ENCODE results near the gene PRR23E.

Gene PRR23E

GRCh38 chr3:127221446-127222035 lies 28.6 kb downstream of the PRR23E start:
- TF ChIP-seq, protein P1, sequence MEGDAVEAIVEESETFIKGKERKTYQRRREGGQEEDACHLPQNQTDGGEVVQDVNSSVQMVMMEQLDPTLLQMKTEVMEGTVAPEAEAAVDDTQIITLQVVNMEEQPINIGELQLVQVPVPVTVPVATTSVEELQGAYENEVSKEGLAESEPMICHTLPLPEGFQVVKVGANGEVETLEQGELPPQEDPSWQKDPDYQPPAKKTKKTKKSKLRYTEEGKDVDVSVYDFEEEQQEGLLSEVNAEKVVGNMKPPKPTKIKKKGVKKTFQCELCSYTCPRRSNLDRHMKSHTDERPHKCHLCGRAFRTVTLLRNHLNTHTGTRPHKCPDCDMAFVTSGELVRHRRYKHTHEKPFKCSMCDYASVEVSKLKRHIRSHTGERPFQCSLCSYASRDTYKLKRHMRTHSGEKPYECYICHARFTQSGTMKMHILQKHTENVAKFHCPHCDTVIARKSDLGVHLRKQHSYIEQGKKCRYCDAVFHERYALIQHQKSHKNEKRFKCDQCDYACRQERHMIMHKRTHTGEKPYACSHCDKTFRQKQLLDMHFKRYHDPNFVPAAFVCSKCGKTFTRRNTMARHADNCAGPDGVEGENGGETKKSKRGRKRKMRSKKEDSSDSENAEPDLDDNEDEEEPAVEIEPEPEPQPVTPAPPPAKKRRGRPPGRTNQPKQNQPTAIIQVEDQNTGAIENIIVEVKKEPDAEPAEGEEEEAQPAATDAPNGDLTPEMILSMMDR (IDR thresholded peaks at IDR 0.05; ENCODE audit: extremely low read depth, insufficient read depth, missing control alignments), result no peak
- in situ Hi-C loops (cut with MboI; ENCODE audit: low pct_unique_long_range_greater_than_20kb, low sequenced_read_pairs, unreplicated experiment), result no loop called here
- no peak for DNase-seq (ENCODE audit: low spot score)

GRCh38 chr3:127222163-127222562 lies 29.2 kb downstream of the PRR23E start:
- TF ChIP-seq, protein P1 (IDR thresholded peaks at IDR 0.05; ENCODE audit: extremely low read depth, insufficient read depth, missing control alignments), result no peak
- no peak for DNase-seq (ENCODE audit: low spot score)
- in situ Hi-C loops (cut with MboI; ENCODE audit: low pct_unique_long_range_greater_than_20kb, low sequenced_read_pairs, unreplicated experiment), result no loop called here

- DNase-seq (ENCODE audit: low spot score), result no peak
- in situ Hi-C loops (cut with MboI; ENCODE audit: low pct_unique_long_range_greater_than_20kb, low sequenced_read_pairs, unreplicated experiment), result no loop called here
- TF ChIP-seq, protein P1 (IDR thresholded peaks at IDR 0.05; ENCODE audit: extremely low read depth, insufficient read depth, missing control alignments), result no peak
Measured at GRCh38 chr3:127222664-127223063, 29.7 kb downstream of the PRR23E start.

GRCh38 chr3:127224118-127224517 lies 31.2 kb downstream of the PRR23E start:
- in situ Hi-C loops (cut with MboI; ENCODE audit: low pct_unique_long_range_greater_than_20kb, low sequenced_read_pairs, unreplicated experiment), result no loop called here
- TF ChIP-seq, protein P1 (IDR thresholded peaks at IDR 0.05; ENCODE audit: extremely low read depth, insufficient read depth, missing control alignments), result no peak
- DNase-seq (ENCODE audit: low spot score), result no peak

GRCh38 chr3:127226457-127226856 lies 33.5 kb downstream of the PRR23E start:
- in situ Hi-C loops (cut with MboI; ENCODE audit: low pct_unique_long_range_greater_than_20kb, low sequenced_read_pairs, unreplicated experiment), result no loop called here
- TF ChIP-seq, protein P1 (IDR thresholded peaks at IDR 0.05; ENCODE audit: extremely low read depth, insufficient read depth, missing control alignments), result no peak
- DNase-seq (ENCODE audit: low spot score), result no peak

GRCh38 chr3:127226946-127227842 lies 34.3 kb downstream of the PRR23E start:
- no peak for DNase-seq (ENCODE audit: low spot score)
- in situ Hi-C loops (cut with MboI; ENCODE audit: low pct_unique_long_range_greater_than_20kb, low sequenced_read_pairs, unreplicated experiment), result no loop called here
- TF ChIP-seq, protein P1 (IDR thresholded peaks at IDR 0.05; ENCODE audit: extremely low read depth, insufficient read depth, missing control alignments), result no peak

All from GM13977 (cell line).